Testis (tissue), 2 donors: ENCODE data around the gene ENTREP3.

Experiments used
- CTCF ChIP-seq, 3 experiments: fragments of 450-650 bp in 2 of 3; fragments of 200-600 bp in 1 of 3; sonication (generic) in 1 of 3; IDR thresholded peaks; one replicate each; pipeline ENCODE4 v1.5.1; 2016 to 2019; ENCODE audit warnings: antibody characterized with exemption in 3 of 3, mild to moderate bottlenecking in 2 of 3, moderate library complexity in 1 of 3
- POLR2A ChIP-seq: fragments of 450-650 bp; IDR thresholded peaks from one replicate; pipeline ENCODE4 v1.6.1; 2017; ENCODE audit warnings: antibody characterized with exemption, mild to moderate bottlenecking, moderate library complexity

- no peak for TF ChIP-seq POLR2A
- TF ChIP-seq CTCF (IDR thresholded peaks at IDR 0.05), result no peak
These were observed 1.0 kb downstream of the ENTREP3 start for GRCh38 chr1:155254228-155254713.
